Neural progenitor cell (in vitro differentiated cells): ENCODE measurements around the gene AUTS2. TPM values are rescaled to one million over a fixed set of nuclear protein-coding genes. Genes with fewer than 3 reads are reported as not detected.

Experiments
- DNase-seq: peaks from one replicate; pipeline ENCODE4 v3.0.0-alpha.2; 2016; ENCODE audit warnings: low spot score
- H2AFZ ChIP-seq: fragments of 200-600 bp; sonication (generic); replicated peaks from 2 replicates; pipeline ENCODE4 v1.6.1; 2016; ENCODE audit warnings: antibody characterized with exemption
- H3F3A ChIP-seq: fragments of 200-600 bp; sonication (generic); 2 replicates; pipeline ENCODE4 v1.6.1; 2016; ENCODE audit warnings: antibody characterized with exemption, low read depth
- H3K27ac ChIP-seq: fragments of 200-600 bp; sonication (generic); 2 replicates; pipeline ENCODE4 v1.5.1; 2016; ENCODE audit warnings: mild to moderate bottlenecking
- H3K27me3 ChIP-seq: fragments of 200-600 bp; sonication (generic); 2 replicates; pipeline ENCODE4 v1.6.1; 2016; ENCODE audit warnings: mild to moderate bottlenecking, moderate library complexity
- H3K36me3 ChIP-seq: fragments of 200-600 bp; sonication (generic); 2 replicates; pipeline ENCODE4 v1.5.1; 2016
- H3K4me1 ChIP-seq: fragments of 200-600 bp; sonication (generic); 2 replicates; pipeline ENCODE4 v1.6.1; 2016; ENCODE audit warnings: mixed run types
- H3K4me2 ChIP-seq: fragments of 200-600 bp; sonication (generic); 2 replicates; pipeline ENCODE4 v1.6.1; 2016
- H3K4me3 ChIP-seq: fragments of 200-600 bp; sonication (generic); 2 replicates; pipeline ENCODE4 v1.5.1; 2016
- H3K79me2 ChIP-seq: fragments of 200-600 bp; sonication (generic); 2 replicates; pipeline ENCODE4 v1.6.1; 2016; ENCODE audit warnings: low read depth
- H3K9ac ChIP-seq: fragments of 200-600 bp; sonication (generic); 2 replicates; pipeline ENCODE4 v1.6.1; 2016
- H3K9me3 ChIP-seq: fragments of 200-600 bp; sonication (generic); 2 replicates; pipeline ENCODE4 v1.5.1; 2016; ENCODE audit warnings: low read depth
- H4K20me1 ChIP-seq: fragments of 200-600 bp; sonication (generic); 2 replicates; pipeline ENCODE4 v1.6.1; 2016; ENCODE audit warnings: low read depth
- H3K27ac Mint-ChIP-seq: 3 replicates; pipeline ENCODE4 v1.8.0; 2021; ENCODE audit warnings: mixed read lengths
- H3K27me3 Mint-ChIP-seq: 2 replicates; pipeline ENCODE4 v1.8.0; 2022; ENCODE audit warnings: low read depth, mild to moderate bottlenecking, inconsistent platforms, moderate library complexity, mixed read lengths; ENCODE audit not compliant: insufficient read depth
- H3K36me3 Mint-ChIP-seq: 3 replicates; pipeline ENCODE4 v1.8.0; 2021; ENCODE audit warnings: mixed read lengths
- H3K4me1 Mint-ChIP-seq: 3 replicates; pipeline ENCODE4 v1.8.0; 2021; ENCODE audit warnings: mixed read lengths
- H3K4me3 Mint-ChIP-seq: 3 replicates; pipeline ENCODE4 v1.8.0; 2021; ENCODE audit warnings: mild to moderate bottlenecking, moderate library complexity, mixed read lengths
- H3K9me3 Mint-ChIP-seq: 3 replicates; pipeline ENCODE4 v1.8.0; 2020; ENCODE audit warnings: mixed read lengths
- CTCF ChIP-seq: fragments of 200-600 bp; sonication (generic); IDR thresholded peaks from 2 replicates; pipeline ENCODE4 v1.5.1; 2017; ENCODE audit warnings: antibody characterized with exemption, mild to moderate bottlenecking
- EZH2 ChIP-seq: fragments of 200-600 bp; sonication (generic); IDR thresholded peaks from 2 replicates; pipeline ENCODE4 v1.6.1; 2017; ENCODE audit warnings: antibody characterized with exemption, mild to moderate bottlenecking, moderate library complexity
- EZH2phosphoT487 ChIP-seq: fragments of 200-600 bp; sonication (generic); IDR thresholded peaks from 2 replicates; pipeline ENCODE4 v1.6.1; 2017; ENCODE audit warnings: antibody characterized with exemption
- total RNA-seq: library from RNA; depleted of rRNA; stranded (reverse); fragments of >200 nt; gene quantifications from 2 replicates; pipeline ENCODE4 v1.2.3, GENCODE V29; 2015; ENCODE audit warnings: low replicate concordance

Gene AUTS2
- total RNA-seq, 1 donor from 2014 or later = 50.0 TPM

- Mint-ChIP-seq H3K9me3 (peaks cover 5% of the 10 kb centered on the region), H3K4me3 (no peak overlapping the region), H3K36me3 (peaks cover 11% of the 10 kb centered on the region), H3K4me1 (peaks cover 60% of the 10 kb centered on the region), H3K27me3 (peaks cover 37% of the 10 kb centered on the region), H3K27ac (no peak overlapping the region)
- peak; percentile 38 for DNase-seq
- H3K79me2 ChIP-seq = no peaks in the 10 kb centered on the region
- peak overlapping the region; percentile 3 for H3K4me3 ChIP-seq
- no peaks in the 10 kb centered on the region for H3K9me3 ChIP-seq
- H3K27me3 ChIP-seq = peaks cover 34% of the 10 kb centered on the region
- H3F3A ChIP-seq = peaks cover 58% of the 10 kb centered on the region
- TF ChIP-seq EZH2phosphoT487 = no peak
- TF ChIP-seq EZH2 = no peak
- no peak for TF ChIP-seq CTCF
- H4K20me1 ChIP-seq = peaks cover 24% of the 10 kb centered on the region
- no peak overlapping the region for H2AFZ ChIP-seq
- H3K27ac ChIP-seq = no peak overlapping the region
- H3K4me1 ChIP-seq = peaks cover 46% of the 10 kb centered on the region
- no peak overlapping the region for H3K9ac ChIP-seq
- H3K36me3 ChIP-seq = no peaks in the 10 kb centered on the region
- H3K4me2 ChIP-seq = peak overlapping the region; percentile 74
These were observed 1021.4 kb downstream of the AUTS2 start for GRCh38 chr7:70619659-70620058.

GRCh38 chr7:70620333-70621055 is 1022.2 kb downstream of the AUTS2 start:
- TF ChIP-seq EZH2 (no peak), CTCF (no peak), EZH2phosphoT487 (no peak)
- Histone ChIP-seq H4K20me1 (peaks cover 17% of the 10 kb centered on the region), H3K4me1 (peaks cover 41% of the 10 kb centered on the region), H3K36me3 (no peaks in the 10 kb centered on the region), H3K4me3 (no peak overlapping the region), H2AFZ (no peak overlapping the region), H3K27me3 (peaks cover 29% of the 10 kb centered on the region), H3F3A (peaks cover 50% of the 10 kb centered on the region), H3K9me3 (no peaks in the 10 kb centered on the region), H3K27ac (no peak overlapping the region), H3K4me2 (peak overlapping the region; percentile 74), H3K9ac (no peak overlapping the region), H3K79me2 (no peaks in the 10 kb centered on the region)
- DNase-seq = no peak
- H3K9me3 Mint-ChIP-seq = peaks cover 5% of the 10 kb centered on the region
- H3K4me3 Mint-ChIP-seq = no peak overlapping the region
- peaks cover 11% of the 10 kb centered on the region for H3K36me3 Mint-ChIP-seq
- H3K4me1 Mint-ChIP-seq = peaks cover 51% of the 10 kb centered on the region
- peak overlapping the region; percentile 61 for H3K27ac Mint-ChIP-seq
- H3K27me3 Mint-ChIP-seq = peaks cover 31% of the 10 kb centered on the region

- Histone ChIP-seq H3K4me2 (no peak overlapping the region), H3K4me1 (peaks cover 41% of the 10 kb centered on the region)
- TF ChIP-seq EZH2 = no peak
- TF ChIP-seq EZH2phosphoT487 = no peak
- TF ChIP-seq CTCF = no peak
These were observed 1023.8 kb downstream of the AUTS2 start for GRCh38 chr7:70621954-70622600.

More at GRCh38 chr7:70621954-70622600, 1023.8 kb downstream of the AUTS2 start:
- Mint-ChIP-seq H3K36me3 (peaks cover 11% of the 10 kb centered on the region), H3K27ac (no peak overlapping the region), H3K4me3 (no peak overlapping the region), H3K27me3 (peaks cover 23% of the 10 kb centered on the region), H3K9me3 (peaks cover 5% of the 10 kb centered on the region), H3K4me1 (peaks cover 45% of the 10 kb centered on the region)
- no peak for DNase-seq
- Histone ChIP-seq H3K9me3 (no peaks in the 10 kb centered on the region), H3K27ac (no peak overlapping the region), H3F3A (peaks cover 37% of the 10 kb centered on the region), H3K79me2 (no peaks in the 10 kb centered on the region), H3K4me3 (no peak overlapping the region), H3K36me3 (no peaks in the 10 kb centered on the region), H3K9ac (no peak overlapping the region), H2AFZ (no peak overlapping the region), H4K20me1 (peaks cover 17% of the 10 kb centered on the region), H3K27me3 (peaks cover 13% of the 10 kb centered on the region)
